ENCODE results near the gene HSF5. TPM values are rescaled to one million over a fixed set of nuclear protein-coding genes. Genes with fewer than 3 reads are reported as not detected.

HSF5 gene
- total RNA-seq, 1 donor from 2014 or later, result 0.09 TPM

GRCh38 chr17:58375256-58375655 lies 113.0 kb downstream of the HSF5 start:
- Mint-ChIP-seq H3K27ac (peak overlapping the region; percentile 21), H3K36me3 (peaks cover 3% of the 10 kb centered on the region), H3K4me1 (peaks cover 38% of the 10 kb centered on the region), H3K27me3 (ENCODE audit: low read depth) (no peaks in the 10 kb centered on the region), H3K9me3 (no peaks in the 10 kb centered on the region), H3K4me3 (no peak overlapping the region)
- no peak for TF ChIP-seq CTCF (IDR thresholded peaks at IDR 0.05; ENCODE audit: unreplicated experiment)
- DNase-seq (ENCODE audit: low spot score in 2 of 2, unreplicated experiment in 2 of 2), result no peak

GRCh38 chr17:58373923-58374322 lies 114.3 kb downstream of the HSF5 start:
- Mint-ChIP-seq H3K36me3 (peaks cover 10% of the 10 kb centered on the region), H3K9me3 (no peaks in the 10 kb centered on the region), H3K4me1 (peaks cover 36% of the 10 kb centered on the region), H3K27ac (no peak overlapping the region), H3K4me3 (no peak overlapping the region), H3K27me3 (ENCODE audit: low read depth) (no peaks in the 10 kb centered on the region)
- no peak for DNase-seq (ENCODE audit: low spot score in 2 of 2, unreplicated experiment in 2 of 2)
- no peak for TF ChIP-seq CTCF (IDR thresholded peaks at IDR 0.05; ENCODE audit: unreplicated experiment)

- Mint-ChIP-seq H3K36me3 (peaks cover 10% of the 10 kb centered on the region), H3K27me3 (ENCODE audit: low read depth) (no peaks in the 10 kb centered on the region), H3K4me3 (no peak overlapping the region), H3K9me3 (no peaks in the 10 kb centered on the region), H3K4me1 (peaks cover 31% of the 10 kb centered on the region), H3K27ac (peak overlapping the region; percentile 39)
- no peak for TF ChIP-seq CTCF (IDR thresholded peaks at IDR 0.05; ENCODE audit: unreplicated experiment)
- no peak for DNase-seq (ENCODE audit: low spot score in 2 of 2, unreplicated experiment in 2 of 2)
Observed at GRCh38 chr17:58373003-58373402, 115.2 kb downstream of the HSF5 start.

GRCh38 chr17:58371300-58371950 lies 116.8 kb downstream of the HSF5 start:
- H3K9me3 Mint-ChIP-seq, result no peaks in the 10 kb centered on the region
- H3K27ac Mint-ChIP-seq, result no peak overlapping the region
- H3K27me3 Mint-ChIP-seq (ENCODE audit: low read depth), result no peaks in the 10 kb centered on the region
- TF ChIP-seq CTCF (IDR thresholded peaks at IDR 0.05; ENCODE audit: unreplicated experiment), result no peak
- H3K4me1 Mint-ChIP-seq, result peaks cover 16% of the 10 kb centered on the region
- H3K36me3 Mint-ChIP-seq, result peaks cover 15% of the 10 kb centered on the region
- H3K4me3 Mint-ChIP-seq, result no peak overlapping the region
- DNase-seq (ENCODE audit: low spot score in 2 of 2, unreplicated experiment in 2 of 2), result no peak

- Mint-ChIP-seq H3K27me3 (ENCODE audit: low read depth) (no peaks in the 10 kb centered on the region), H3K4me3 (no peak overlapping the region), H3K36me3 (peaks cover 15% of the 10 kb centered on the region), H3K27ac (no peak overlapping the region), H3K9me3 (no peaks in the 10 kb centered on the region), H3K4me1 (peaks cover 16% of the 10 kb centered on the region)
- DNase-seq (ENCODE audit: low spot score in 2 of 2, unreplicated experiment in 2 of 2), result no peak
- no peak for TF ChIP-seq CTCF (IDR thresholded peaks at IDR 0.05; ENCODE audit: unreplicated experiment)
Observed at GRCh38 chr17:58370716-58371115, 117.5 kb downstream of the HSF5 start.
